Esophagus (tissue), 2 donors: Measurements from ENCODE around the gene FAM78B. TPM values are rescaled to one million over a fixed set of nuclear protein-coding genes. Genes with fewer than 3 reads are reported as not detected.

ENCODE experiments used
- H3K27ac ChIP-seq, 2 donors: one replicate each; pipeline ENCODE4 v1.5.1; 2013; ENCODE audit warnings: low read depth in 2 of 2, mild to moderate bottlenecking in 2 of 2, inconsistent platforms in 1 of 2, low read length in 1 of 2, moderate library complexity in 1 of 2
- H3K27me3 ChIP-seq, 2 donors: one replicate each; pipeline ENCODE4 v1.6.1; 2013; ENCODE audit warnings: low read length in 2 of 2, control low read depth in 1 of 2, mild to moderate bottlenecking in 1 of 2; ENCODE audit not compliant: insufficient read depth in 2 of 2, control insufficient read depth in 1 of 2
- H3K36me3 ChIP-seq, 2 donors: one replicate each; pipeline ENCODE4 v1.6.1; 2013; ENCODE audit warnings: low read length in 1 of 2; ENCODE audit not compliant: control insufficient read depth in 2 of 2, insufficient read depth in 2 of 2
- H3K4me1 ChIP-seq, 2 donors: one replicate each; pipeline ENCODE4 v1.6.1; 2013; ENCODE audit warnings: low read length in 1 of 2; ENCODE audit not compliant: control insufficient read depth in 2 of 2, insufficient read depth in 2 of 2
- H3K4me3 ChIP-seq, 2 donors: one replicate each; pipeline ENCODE4 v1.5.1; 2013; ENCODE audit warnings: low read length in 2 of 2, mild to moderate bottlenecking in 2 of 2, low read depth in 1 of 2, moderate library complexity in 1 of 2
- H3K9me3 ChIP-seq, 2 donors: one replicate each; pipeline ENCODE4 v1.6.1; 2013; ENCODE audit warnings: mild to moderate bottlenecking in 2 of 2, low read depth in 1 of 2, low read length in 1 of 2, moderate library complexity in 1 of 2; ENCODE audit not compliant: control insufficient read depth in 2 of 2, insufficient read depth in 1 of 2
- WGBS, 2 donors: extraction: QIAGEN DNeasy Blood & Tissue Kit; methylation state at CpG; one replicate each; pipeline ENCODE4 v1.1.7; 2013; 5-methylcytosine and 5-hydroxymethylcytosine counted together
- polyA plus RNA-seq, 2 donors: library from polyadenylated mRNA; stranded (reverse); fragments of 200-250 nt; gene quantifications; one replicate each; pipeline ENCODE4 v1.2.3, GENCODE V29; 2013
- donor health status: healthy with polysubstance abuse.
- donor health status: Bipolar disorder and iron deficiency.

FAM78B gene
- polyA plus RNA-seq, 2 donors: 0.20 to 0.24 TPM

GRCh38 chr1:166036092-166036491, 130.7 kb downstream of the FAM78B start:
- H3K4me1 ChIP-seq: no peaks in the 10 kb centered on the region
- H3K27me3 ChIP-seq: no peaks in the 10 kb centered on the region
- 75 to 76% methylated on average over 5 of the region's 5 CpGs for WGBS, 2 donors
- no peak overlapping the region for H3K27ac ChIP-seq
- H3K9me3 ChIP-seq: no peaks in the 10 kb centered on the region
- no peaks in the 10 kb centered on the region for H3K36me3 ChIP-seq
- no peak overlapping the region for H3K4me3 ChIP-seq

DNA sequence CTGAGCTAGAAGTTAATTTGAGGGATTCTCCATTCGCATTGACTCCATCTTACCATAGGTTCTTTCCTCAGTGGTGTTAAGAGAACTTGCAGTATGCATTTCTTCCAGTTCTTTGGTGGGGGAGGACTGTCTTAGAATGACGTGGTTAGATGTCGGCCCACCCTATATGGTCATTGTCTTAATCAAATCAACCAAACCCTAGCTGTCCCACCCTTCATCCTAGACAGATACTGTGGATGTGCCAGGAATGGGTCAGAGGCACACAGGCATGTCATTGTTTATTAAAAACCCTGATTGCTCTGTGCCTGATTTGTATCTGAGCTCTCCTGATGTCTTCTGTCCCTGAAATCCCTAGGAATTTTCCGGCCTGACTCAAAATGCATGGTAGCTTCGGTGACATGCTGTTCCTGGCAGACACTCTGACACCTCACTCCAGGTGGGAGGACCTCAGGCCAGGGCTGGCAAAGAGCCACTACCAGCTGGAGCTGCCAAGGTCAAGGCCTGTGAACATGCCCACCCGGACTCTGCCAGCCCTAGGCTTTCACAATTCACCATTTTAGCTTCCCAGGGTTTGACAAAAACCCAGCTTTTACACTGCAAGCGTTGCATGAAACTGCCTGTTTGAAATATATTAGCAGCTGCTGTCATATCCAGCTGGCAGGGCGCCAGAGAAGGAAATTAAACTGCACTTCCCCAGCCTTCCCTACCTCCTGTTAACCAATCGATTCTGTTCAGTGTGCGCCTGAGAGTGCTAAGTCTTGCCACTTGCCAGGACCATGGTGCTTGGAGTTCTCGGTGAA, 134.0 kb downstream of the FAM78B start:
- Histone ChIP-seq H3K4me1 (no peaks in the 10 kb centered on the region), H3K4me3 (no peak overlapping the region), H3K9me3 (peaks cover 0 to 4% of the 10 kb centered on the region in 2 donors), H3K27me3 (no peaks in the 10 kb centered on the region), H3K27ac (no peak overlapping the region), H3K36me3 (no peaks in the 10 kb centered on the region)
- 47 to 49% methylated on average over 11 of the region's 11 CpGs for WGBS, 2 donors

DNA sequence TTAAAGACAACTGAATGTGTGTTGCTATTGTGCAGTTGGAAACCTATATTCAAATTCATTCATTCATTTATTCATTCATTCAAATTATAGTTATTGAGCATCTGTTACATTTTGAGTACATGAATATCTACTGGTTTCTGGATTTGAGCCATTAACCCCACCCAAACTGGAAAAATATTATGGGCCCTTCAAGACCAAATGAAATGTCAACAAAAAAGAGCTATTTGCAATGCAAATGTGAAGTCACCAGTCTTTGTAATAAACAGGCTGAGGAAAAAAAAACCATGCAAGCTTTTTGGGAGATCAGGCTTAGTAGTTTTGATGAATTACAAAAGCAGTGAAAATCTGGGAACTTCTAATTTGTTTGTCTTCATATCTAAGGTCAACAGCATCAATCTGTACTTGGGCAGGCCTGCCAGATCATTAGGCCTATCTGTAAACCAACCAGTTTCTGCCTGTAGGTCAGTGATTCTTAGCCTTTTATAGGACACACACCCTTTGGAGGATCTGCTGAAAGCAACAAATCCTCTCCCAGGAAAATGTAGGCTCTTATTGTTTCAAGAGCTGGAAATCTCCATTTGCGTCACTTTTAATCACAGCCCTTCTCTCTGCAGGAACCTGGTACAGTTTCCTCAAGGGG, 134.7 kb downstream of the FAM78B start:
- Histone ChIP-seq H3K27me3 (no peaks in the 10 kb centered on the region), H3K27ac (no peak overlapping the region), H3K4me1 (no peaks in the 10 kb centered on the region), H3K9me3 (peaks cover 0 to 4% of the 10 kb centered on the region in 2 donors), H3K36me3 (no peaks in the 10 kb centered on the region), H3K4me3 (no peak overlapping the region)
- WGBS, 2 donors: 77 to 92% methylated on average over 1 of the region's 1 CpG

- peaks cover 0 to 4% of the 10 kb centered on the region in 2 donors for H3K9me3 ChIP-seq
- H3K4me1 ChIP-seq: no peaks in the 10 kb centered on the region
- no peak overlapping the region for H3K27ac ChIP-seq
- 64 to 65% methylated on average over 4 of the region's 4 CpGs for WGBS, 2 donors
- no peaks in the 10 kb centered on the region for H3K27me3 ChIP-seq
- no peak overlapping the region for H3K4me3 ChIP-seq
- H3K36me3 ChIP-seq: no peaks in the 10 kb centered on the region
Observed at GRCh38 chr1:166029196-166029945, 137.4 kb downstream of the FAM78B start.

DNA sequence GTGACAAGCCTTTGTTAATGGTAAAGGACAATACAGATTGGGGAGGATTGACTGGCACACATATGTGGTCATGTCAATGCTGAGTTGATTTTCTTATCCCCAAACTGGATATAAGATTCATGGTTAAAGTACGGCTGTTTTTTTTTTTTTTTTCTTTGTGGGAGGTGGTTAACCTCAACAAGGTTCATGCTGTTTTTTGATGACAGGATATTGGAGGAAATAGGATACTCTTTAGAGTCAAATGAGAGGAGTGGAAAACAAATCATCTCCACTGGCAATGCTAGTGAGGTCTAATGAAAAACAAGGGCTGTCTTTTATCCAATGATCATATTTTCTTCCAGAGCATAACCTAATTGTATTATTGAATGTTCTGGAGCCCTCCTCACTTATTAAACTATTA, 140.2 kb downstream of the FAM78B start:
- Histone ChIP-seq H3K27me3 (no peaks in the 10 kb centered on the region), H3K27ac (no peak overlapping the region), H3K4me1 (no peaks in the 10 kb centered on the region), H3K4me3 (no peak overlapping the region), H3K9me3 (peaks cover 0 to 4% of the 10 kb centered on the region in 2 donors), H3K36me3 (no peaks in the 10 kb centered on the region)
- 58 to 71% methylated on average over 1 of the region's 1 CpG for WGBS, 2 donors

DNA sequence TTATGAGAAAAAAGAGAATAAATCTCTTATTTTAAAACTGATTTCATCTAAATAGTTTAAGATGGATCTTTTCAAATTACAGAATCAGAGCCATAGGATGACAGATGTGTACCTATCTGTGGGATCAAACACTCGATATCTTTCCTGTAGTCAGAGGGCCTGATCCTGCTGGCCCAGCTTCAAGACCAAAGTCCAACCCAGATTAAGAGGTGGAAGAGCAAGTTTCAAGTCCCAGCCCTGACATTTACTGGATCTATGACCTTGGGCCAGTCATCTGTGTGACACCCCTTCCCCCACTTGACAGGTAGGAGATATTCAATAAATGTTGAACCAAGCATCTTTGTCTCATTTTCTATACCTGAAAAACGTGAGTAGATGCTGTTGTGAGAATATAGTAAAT, 140.7 kb downstream of the FAM78B start:
- no peak overlapping the region for H3K27ac ChIP-seq
- H3K27me3 ChIP-seq: no peaks in the 10 kb centered on the region
- peaks cover 0 to 4% of the 10 kb centered on the region in 2 donors for H3K9me3 ChIP-seq
- 49 to 51% methylated on average over 2 of the region's 2 CpGs for WGBS, 2 donors
- no peaks in the 10 kb centered on the region for H3K4me1 ChIP-seq
- no peak overlapping the region for H3K4me3 ChIP-seq
- H3K36me3 ChIP-seq: no peaks in the 10 kb centered on the region

- WGBS, 2 donors: 23 to 24% methylated on average over 3 of the region's 3 CpGs
- H3K27ac ChIP-seq: no peak overlapping the region
- H3K27me3 ChIP-seq: no peaks in the 10 kb centered on the region
- H3K4me3 ChIP-seq: no peak overlapping the region
- H3K9me3 ChIP-seq: no peaks in the 10 kb centered on the region
- no peaks in the 10 kb centered on the region for H3K4me1 ChIP-seq
- no peaks in the 10 kb centered on the region for H3K36me3 ChIP-seq
Observed at GRCh38 chr1:166020210-166020609, 146.6 kb downstream of the FAM78B start.
